DOHH2 (cell line): ENCODE measurements around the gene MLC1.

ENCODE experiments used
- CTCF ChIP-seq: fragments of 200-600 bp; sonication (generic); IDR thresholded peaks from one replicate; pipeline ENCODE4 v1.5.1; 2014; ENCODE audit warnings: antibody characterized with exemption, mild to moderate bottlenecking, low read depth, low read length; ENCODE audit not compliant: poor library complexity, severe bottlenecking
- EZH2phosphoT487 ChIP-seq: fragments of 200-600 bp; sonication (generic); IDR thresholded peaks from 2 replicates; pipeline ENCODE4 v1.6.1; 2017; ENCODE audit warnings: borderline replicate concordance, mild to moderate bottlenecking, antibody characterized with exemption, low read length, moderate library complexity, mixed read lengths

GRCh38 chr22:50088096-50088495 is 2.9 kb upstream of the MLC1 start:
- TF ChIP-seq EZH2phosphoT487 (no peak), CTCF (no peak)
